Anterior cingulate cortex (tissue), 58 donors: ENCODE results near the gene CAMTA2.
A peak's percentile ranks its signal among the peaks of the same experiment; 100 is the strongest.

Experiments
- DNase-seq, 58 donors: peaks; one replicate each; lab custom pipeline; 2025; lab: John Stamatoyannopoulos, UW

The CAMTA2 gene

GRCh38 chr17:4948931-4949320, 38.5 kb downstream of the CAMTA2 start:
- DNase-seq, result peak in 53 of 58 donors; percentile 27 to 85 (median 73)

- peak in 57 of 58 donors; percentile 29 to 90 (median 78) for DNase-seq
Measured at GRCh38 chr17:4948166-4948930, 39.1 kb downstream of the CAMTA2 start, which contains the start of gene PFN1. Gene PFN1, minus strand, starts transcription at chr17:4948530. Its CDS starts 136 bp downstream, at chr17:4948394.

DNA sequence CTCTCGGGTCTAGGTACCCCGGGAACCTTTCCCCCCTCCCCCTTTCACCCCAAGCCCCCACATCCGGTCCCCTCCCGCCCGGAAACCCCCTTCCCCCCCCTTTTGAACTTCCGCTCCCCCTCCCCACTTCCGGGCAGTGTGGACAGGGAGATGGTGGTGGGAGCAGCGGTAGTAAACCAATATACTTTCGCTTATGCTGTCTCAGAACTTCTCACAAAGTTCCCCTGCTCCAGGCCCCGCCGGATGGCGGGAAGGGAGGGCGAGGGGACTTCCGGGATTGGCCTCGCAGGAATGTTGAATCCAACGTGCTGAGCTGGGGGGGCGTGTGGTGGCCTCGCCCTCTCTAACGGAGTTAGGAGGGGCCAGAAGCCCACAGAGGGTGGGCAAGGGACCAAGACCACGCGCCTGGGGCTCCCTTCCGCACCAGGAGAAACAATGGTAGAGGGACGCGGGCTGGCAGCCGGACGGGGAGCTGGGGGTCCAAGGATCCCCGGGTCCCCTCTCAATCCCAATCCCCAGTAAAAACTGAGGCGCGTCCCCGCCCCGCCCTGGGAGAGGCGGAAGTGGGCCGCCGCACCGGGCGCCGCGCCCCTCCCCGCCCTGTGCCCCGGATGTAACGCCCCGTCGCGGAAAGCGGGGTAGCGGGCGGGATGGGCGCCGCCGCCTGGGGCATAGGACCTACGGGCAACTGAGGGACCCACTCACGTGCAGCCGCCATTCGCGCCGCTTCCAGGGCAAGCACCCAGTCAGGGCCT, 39.9 kb downstream of the CAMTA2 start:
- DNase-seq, result peak in 25 of 58 donors; percentile 11 to 69 (median 46)

- no peak for DNase-seq
Measured at GRCh38 chr17:4947010-4947410, 40.5 kb downstream of the CAMTA2 start.

- no peak for DNase-seq
Measured at GRCh38 chr17:4946312-4946976, 41.0 kb downstream of the CAMTA2 start.

DNA sequence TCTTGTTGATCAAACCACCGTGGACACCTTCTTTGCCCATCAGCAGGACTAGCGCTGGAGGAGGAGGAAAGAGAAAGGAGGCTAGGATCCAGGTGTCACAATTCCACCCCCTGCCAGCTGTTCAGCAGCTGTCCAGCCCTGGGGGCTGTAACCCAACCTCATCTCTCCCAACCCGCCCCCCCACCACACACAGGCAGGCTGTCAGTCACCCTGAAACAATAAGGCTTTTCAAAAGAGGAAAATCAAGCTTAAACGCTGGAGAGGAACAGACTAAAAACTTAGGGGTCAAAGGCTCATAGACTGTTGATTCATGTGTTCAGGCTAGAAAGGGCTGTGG, 41.6 kb downstream of the CAMTA2 start:
- DNase-seq, result no peak

DNA sequence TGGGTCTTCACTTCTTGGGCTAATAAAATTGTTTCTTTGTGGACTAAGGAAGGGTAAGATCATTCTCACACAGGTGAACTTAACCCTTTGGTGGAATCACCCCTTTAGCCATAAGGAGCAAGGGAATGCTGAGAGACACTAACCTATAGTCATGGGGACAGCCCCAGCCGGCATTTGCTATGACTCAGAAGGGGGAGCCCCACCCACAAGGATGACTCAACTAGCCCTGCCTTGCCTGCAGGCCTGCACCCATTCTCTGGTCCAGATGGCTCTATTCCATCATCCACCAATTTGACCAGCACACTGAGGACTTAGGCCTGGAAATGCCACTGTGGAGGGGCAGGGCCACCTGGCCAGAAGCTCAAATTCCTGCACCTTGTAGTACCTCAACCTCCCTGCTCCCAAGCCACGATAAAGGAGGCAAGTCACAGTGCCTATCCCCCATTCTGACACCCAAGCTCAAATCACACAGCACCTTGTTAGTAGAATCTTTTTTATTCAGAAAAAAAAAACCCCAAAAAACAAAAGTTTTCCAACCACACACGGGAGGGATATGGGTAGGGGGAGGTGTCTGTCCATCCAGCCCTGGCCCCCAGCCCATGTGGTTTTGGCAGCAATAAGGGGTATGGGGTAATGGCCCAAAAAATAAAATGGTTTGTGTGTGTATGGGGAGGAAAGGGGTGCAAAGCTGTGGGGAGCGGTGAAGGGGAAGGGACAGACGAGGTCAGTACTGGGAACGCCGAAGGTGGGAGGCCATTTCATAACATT, 42.1 kb downstream of the CAMTA2 start:
- DNase-seq, result peak in 21 of 58 donors; percentile 8 to 75 (median 27)

DNA sequence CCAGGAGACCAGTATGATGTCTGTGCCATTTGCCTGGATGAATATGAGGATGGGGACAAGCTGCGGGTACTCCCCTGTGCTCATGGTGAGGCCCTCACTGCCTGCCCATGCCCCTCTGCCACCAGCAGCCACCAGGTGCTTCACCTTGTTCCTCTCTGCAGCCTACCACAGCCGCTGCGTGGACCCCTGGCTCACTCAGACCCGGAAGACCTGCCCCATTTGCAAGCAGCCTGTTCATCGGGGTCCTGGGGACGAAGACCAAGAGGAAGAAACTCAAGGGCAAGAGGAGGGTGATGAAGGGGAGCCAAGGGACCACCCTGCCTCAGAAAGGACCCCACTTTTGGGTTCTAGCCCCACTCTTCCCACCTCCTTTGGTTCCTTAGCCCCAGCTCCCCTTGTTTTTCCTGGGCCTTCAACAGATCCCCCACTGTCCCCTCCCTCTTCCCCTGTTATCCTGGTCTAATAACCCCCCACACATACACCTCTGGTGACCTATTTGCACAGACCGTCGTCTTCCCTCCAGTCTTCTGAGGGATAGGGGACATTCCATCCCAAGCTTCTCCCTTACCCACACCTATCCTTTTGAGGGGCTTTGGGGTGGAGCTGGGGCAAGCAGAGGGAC, 42.8 kb downstream of the CAMTA2 start:
- no peak for DNase-seq

- DNase-seq, result no peak
Measured at GRCh38 chr17:4944163-4944553, 43.3 kb downstream of the CAMTA2 start.

DNA sequence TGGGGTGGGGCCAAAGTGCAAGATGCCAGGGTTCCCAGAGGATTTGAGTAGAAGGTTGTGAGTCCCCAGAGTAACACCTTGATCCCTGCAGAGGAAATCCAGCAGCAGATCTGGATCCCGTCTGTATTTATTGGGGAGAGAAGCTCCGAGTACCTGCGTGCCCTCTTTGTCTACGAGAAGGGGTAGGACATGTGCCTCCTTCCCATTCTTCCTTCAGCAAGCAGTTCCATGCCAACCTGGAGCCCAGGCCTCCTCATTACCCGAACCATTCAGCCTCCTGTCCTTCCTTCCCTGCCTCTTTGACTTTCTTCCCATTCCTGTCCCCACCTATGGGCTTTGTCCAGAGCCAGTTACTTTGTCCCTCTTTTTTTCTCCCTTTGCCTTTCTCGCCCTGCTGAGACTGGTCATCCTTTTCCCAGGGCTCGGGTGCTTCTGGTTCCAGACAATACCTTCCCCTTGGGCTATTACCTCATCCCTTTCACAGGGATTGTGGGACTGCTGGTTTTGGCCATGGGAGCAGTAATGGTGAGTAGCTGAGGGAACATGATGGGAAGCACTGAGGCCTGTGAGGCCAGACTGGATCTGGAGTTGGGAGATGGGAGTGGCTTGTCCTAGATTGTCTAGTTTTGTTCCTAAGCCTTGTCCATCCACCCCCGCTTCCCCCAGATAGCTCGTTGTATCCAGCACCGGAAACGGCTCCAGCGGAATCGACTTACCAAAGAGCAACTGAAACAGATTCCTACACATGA, 44.5 kb downstream of the CAMTA2 start:
- no peak for DNase-seq

- no peak for DNase-seq
Measured at GRCh38 chr17:4941319-4941610, 46.2 kb downstream of the CAMTA2 start.

DNA sequence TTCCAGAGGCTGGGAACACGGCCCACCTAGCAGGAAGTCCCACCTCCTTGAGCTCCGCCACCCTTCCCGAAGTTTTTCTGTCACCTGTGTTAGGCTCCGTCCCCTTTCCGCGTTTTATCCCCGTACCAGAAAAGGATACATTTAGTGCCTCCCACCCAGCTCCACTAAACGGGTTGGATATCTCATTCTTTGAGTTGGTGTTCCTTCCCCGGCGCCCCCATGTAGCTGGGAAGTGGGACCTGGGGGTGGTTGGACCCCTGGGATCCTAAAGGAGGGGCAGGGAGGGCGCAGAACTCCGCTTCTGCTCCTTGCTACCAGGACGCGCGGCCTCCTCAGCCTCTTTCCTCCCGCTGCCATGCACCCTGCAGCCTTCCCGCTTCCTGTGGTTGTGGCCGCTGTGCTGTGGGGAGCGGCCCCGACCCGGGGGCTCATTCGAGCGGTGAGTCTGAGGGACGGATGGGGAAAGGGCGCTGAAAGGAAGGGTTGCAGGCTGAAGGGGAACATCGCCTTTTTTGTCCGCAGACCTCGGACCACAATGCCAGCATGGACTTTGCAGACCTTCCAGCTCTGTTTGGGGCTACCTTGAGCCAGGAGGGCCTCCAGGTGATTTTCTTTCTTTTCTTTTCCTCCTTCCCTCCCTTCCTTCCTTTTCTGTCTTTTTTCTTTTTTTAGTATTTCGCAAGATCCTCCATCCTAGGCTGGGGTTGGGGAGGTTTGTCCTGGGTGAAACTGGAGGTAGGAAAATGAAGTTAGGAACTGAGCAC, 46.7 kb downstream of the CAMTA2 start:
- DNase-seq, result peak in 1 of 58 donors; percentile 83

GRCh38 chr17:4939796-4940554, 47.5 kb downstream of the CAMTA2 start, which contains the start of the genes RNF167 and SLC25A11:
Gene RNF167, plus strand, starts transcription at chr17:4940268. Its CDS starts 642 bp downstream, at chr17:4940910.
Gene SLC25A11, minus strand, starts transcription at chr17:4940046. Its CDS starts 136 bp downstream, at chr17:4939910.
- DNase-seq, result peak; percentile 73 to 100 (median 95)

- peak in 5 of 58 donors; percentile 55 to 72 (median 56) for DNase-seq
Measured at GRCh38 chr17:4939546-4939795, 48.0 kb downstream of the CAMTA2 start.

DNA sequence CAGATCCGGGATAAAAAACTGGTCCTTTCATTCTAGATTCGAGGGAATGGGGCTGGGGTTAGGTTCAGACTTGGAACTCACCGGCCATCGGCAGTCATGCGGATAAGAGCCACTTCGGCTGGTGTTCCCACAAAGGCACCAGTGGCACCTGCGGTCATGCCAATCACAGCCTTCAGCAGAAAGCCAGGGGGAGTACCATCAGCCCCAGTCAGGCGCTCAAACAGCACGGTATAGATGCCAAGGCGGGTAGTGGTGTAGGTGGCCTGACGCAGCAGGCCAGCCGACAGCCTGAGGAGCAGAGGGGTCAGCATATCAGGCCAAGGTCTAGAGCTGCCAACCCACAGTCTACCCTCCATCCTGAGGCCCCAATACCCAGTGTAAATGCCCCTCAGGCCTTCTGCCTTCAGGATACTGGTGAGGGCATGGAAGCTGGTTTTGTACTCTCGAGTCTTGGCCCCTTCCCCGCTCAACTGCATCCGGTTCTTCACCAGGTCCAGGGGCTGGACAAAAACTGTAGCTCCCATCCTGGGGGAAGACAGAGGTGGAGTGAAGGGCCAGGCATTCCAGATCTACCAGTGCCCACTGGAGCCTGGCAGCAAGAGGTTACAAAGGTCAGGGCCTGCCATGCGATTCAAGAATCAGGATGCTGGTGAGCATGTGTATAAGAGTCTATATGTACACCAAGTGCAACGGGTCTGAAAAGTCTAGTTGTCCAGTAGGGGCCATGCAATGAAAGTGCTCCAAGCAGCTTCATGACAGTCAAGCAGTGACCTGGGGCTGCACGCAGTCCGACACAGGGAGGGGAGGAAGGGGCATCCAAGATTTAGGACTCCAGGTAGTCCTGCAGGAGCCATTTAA, 48.6 kb downstream of the CAMTA2 start:
- DNase-seq, result no peak

GRCh38 chr17:4938069-4938491, 49.4 kb downstream of the CAMTA2 start:
- DNase-seq, result no peak

GRCh38 chr17:4937553-4937952, 49.9 kb downstream of the CAMTA2 start:
- DNase-seq, result no peak
